Thoracic aorta (tissue), 2 donors: ENCODE results near the gene ARHGEF11. TPM values are rescaled to one million over a fixed set of nuclear protein-coding genes. Genes with fewer than 3 reads are reported as not detected.
A peak's percentile ranks its signal among the peaks of the same experiment; 100 is the strongest.

Experiments
- ATAC-seq: fragments of 150-250 bp; one replicate; pipeline ENCODE4 v1.8.0; 2017; ENCODE audit warnings: low read depth; ENCODE audit not compliant: insufficient number of reproducible peaks, low FRiP score
- DNase-seq: peaks from one replicate; pipeline ENCODE4 v3.0.0-alpha.2; 2020; ENCODE audit warnings: low spot score
- H3K27ac ChIP-seq, 2 donors: fragments of 200-600 bp; sonication (generic); 1 replicate in 1 of 2; 2 replicates in 1 of 2; pipeline ENCODE4 v1.5.1; 2016; ENCODE audit warnings: mild to moderate bottlenecking in 2 of 2, moderate library complexity in 2 of 2
- H3K27me3 ChIP-seq: fragments of 200-600 bp; sonication (generic); replicated peaks from 2 replicates; pipeline ENCODE4 v1.6.0; 2016; ENCODE audit warnings: mild to moderate bottlenecking; ENCODE audit not compliant: insufficient read depth
- H3K36me3 ChIP-seq: fragments of 200-600 bp; sonication (generic); one replicate; pipeline ENCODE4 v1.5.1; 2016
- H3K4me1 ChIP-seq, 2 donors: fragments of 200-600 bp; sonication (generic); 1 replicate in 1 of 2; 2 replicates in 1 of 2; pipeline versions ENCODE4 v1.5.1 to v1.6.0; 2016; ENCODE audit warnings: low read depth in 2 of 2, mild to moderate bottlenecking in 1 of 2; ENCODE audit not compliant: control insufficient read depth in 1 of 2
- H3K4me3 ChIP-seq: fragments of 200-600 bp; sonication (generic); 2 replicates; pipeline ENCODE4 v1.5.1; 2016; ENCODE audit warnings: mild to moderate bottlenecking
- H3K9me3 ChIP-seq: fragments of 200-600 bp; sonication (generic); 2 replicates; pipeline ENCODE4 v1.5.1; 2016
- total RNA-seq, 2 donors: library from RNA; depleted of rRNA; stranded (reverse); fragments of >200 nt; gene quantifications; one replicate each; pipeline versions ENCODE4 v1.1.0 to v1.2.3, GENCODE V29; 2016
- TF ChIP-seq, protein P1 (sequence below): fragments of 200-600 bp; sonication (generic); IDR thresholded peaks from one replicate; pipeline ENCODE4 v1.5.1; 2019; ENCODE audit warnings: antibody characterized with exemption

Gene ARHGEF11
- total RNA-seq, 2 donors from 2014 or later, result 40.3 to 40.6 TPM

DNA sequence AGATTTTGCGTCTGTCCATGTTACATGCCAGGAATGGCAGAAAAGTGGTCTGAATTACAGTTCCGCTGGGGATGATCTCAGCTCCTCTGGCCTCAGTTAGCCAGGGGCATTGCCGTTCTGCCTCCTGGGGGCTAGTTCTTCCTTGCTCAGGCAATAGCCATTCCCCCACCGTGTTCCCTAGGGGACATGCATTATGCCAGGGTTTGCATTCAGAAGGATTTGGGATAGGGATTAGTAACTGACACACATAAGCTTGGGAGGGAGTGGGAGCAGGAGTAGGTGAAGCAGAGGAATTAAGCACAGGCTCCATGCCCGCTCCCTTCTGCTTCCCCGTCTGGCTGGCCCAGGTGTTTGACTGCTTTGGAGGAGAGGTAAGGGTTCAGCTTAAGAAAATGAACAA, 112.4 kb downstream of the ARHGEF11 start:
- TF ChIP-seq, protein P1, sequence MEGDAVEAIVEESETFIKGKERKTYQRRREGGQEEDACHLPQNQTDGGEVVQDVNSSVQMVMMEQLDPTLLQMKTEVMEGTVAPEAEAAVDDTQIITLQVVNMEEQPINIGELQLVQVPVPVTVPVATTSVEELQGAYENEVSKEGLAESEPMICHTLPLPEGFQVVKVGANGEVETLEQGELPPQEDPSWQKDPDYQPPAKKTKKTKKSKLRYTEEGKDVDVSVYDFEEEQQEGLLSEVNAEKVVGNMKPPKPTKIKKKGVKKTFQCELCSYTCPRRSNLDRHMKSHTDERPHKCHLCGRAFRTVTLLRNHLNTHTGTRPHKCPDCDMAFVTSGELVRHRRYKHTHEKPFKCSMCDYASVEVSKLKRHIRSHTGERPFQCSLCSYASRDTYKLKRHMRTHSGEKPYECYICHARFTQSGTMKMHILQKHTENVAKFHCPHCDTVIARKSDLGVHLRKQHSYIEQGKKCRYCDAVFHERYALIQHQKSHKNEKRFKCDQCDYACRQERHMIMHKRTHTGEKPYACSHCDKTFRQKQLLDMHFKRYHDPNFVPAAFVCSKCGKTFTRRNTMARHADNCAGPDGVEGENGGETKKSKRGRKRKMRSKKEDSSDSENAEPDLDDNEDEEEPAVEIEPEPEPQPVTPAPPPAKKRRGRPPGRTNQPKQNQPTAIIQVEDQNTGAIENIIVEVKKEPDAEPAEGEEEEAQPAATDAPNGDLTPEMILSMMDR, result no peak
- DNase-seq (no peak), ATAC-seq (no peak)
- Histone ChIP-seq H3K9me3 (no peaks in the 10 kb centered on the region), H3K4me1 (peaks cover 5 to 12% of the 10 kb centered on the region in 2 donors), H3K36me3 (peaks cover under 1% of the 10 kb centered on the region), H3K27me3 (no peaks in the 10 kb centered on the region), H3K4me3 (no peak overlapping the region), H3K27ac (no peak overlapping the region)

DNA sequence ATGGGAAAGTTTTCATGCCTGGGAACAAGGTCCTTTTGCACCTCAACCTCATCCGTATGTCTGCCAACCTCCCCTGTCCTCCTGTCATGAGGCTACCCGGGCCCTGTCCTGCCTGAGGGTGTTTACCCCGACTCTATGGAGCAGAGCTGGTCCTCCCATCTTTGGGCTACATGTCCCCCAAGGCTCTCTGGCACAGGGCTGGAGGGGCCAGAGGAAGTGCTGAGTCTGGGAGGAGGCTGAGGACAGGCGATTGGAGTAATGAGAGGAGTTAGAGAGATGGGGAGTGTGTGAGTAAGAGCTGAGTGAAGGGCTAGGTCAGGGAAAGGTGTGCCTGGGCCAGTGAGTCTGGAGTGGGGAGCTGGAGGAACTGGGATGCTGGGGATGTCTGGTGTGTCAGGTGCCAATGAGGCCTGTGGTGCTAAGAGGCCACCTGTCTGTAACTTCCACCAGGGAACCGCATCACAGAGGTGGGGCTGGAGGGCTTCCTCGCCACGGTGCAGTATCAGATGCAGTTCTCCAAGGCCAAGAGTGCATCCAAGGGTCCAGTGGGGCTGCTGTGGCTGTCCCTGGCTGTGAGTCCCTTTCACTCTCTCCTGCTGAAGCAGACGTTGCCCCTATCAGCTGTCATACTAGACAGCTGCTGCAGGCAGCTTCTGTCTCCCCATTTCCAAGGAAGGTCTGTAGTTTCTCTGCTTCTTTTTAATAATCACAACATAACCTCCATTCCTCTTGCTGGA, 113.4 kb downstream of the ARHGEF11 start:
- no peaks in the 10 kb centered on the region for H3K27me3 ChIP-seq
- peaks cover 5 to 16% of the 10 kb centered on the region in 2 donors for H3K4me1 ChIP-seq
- DNase-seq (no peak), ATAC-seq (no peak)
- H3K27ac ChIP-seq, result no peak overlapping the region
- H3K36me3 ChIP-seq, result no peaks in the 10 kb centered on the region
- TF ChIP-seq, protein P1, result no peak
- no peaks in the 10 kb centered on the region for H3K9me3 ChIP-seq
- H3K4me3 ChIP-seq, result no peak overlapping the region

DNA sequence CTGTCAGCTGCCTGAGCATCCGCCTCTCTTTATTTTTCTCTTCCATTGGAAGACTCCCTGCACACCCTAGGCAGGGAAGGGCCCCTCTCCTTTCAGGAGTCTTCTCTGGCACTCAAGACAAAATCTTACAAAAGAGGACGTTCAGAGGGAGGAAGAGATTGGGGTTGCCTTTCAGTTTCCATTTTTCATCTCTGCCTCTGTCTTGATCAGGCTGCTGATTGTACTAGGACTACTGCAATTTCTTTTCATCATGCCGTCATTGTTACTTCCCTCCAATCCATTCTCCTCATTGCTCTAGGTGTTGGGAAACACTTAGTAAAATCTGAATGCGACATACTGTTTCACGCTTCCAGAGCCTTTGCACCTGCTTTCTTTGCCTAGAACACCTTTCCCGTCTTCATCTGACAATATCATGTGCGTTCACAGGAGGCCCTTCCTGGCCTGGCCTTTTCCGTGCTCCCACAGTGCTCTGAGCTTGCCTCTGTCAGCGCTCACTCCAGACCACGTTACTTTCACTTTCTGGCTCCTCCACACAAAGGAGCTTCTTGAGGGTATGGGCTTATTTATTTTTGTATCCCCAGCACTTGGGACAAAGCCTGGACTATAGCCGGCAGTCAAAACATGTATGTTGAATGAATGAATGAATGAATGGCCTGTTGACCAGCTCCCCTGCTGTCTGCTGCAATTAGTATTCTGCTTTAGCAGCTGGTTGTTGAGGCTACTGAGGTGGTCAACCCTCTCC, 114.2 kb downstream of the ARHGEF11 start:
- ATAC-seq (no peak), DNase-seq (no peak)
- TF ChIP-seq, protein P1, result no peak
- H3K9me3 ChIP-seq, result no peaks in the 10 kb centered on the region
- no peaks in the 10 kb centered on the region for H3K27me3 ChIP-seq
- peaks cover 5 to 16% of the 10 kb centered on the region in 2 donors for H3K4me1 ChIP-seq
- no peak overlapping the region for H3K27ac ChIP-seq
- H3K4me3 ChIP-seq, result peak overlapping the region; percentile 41
- H3K36me3 ChIP-seq, result no peaks in the 10 kb centered on the region

DNA sequence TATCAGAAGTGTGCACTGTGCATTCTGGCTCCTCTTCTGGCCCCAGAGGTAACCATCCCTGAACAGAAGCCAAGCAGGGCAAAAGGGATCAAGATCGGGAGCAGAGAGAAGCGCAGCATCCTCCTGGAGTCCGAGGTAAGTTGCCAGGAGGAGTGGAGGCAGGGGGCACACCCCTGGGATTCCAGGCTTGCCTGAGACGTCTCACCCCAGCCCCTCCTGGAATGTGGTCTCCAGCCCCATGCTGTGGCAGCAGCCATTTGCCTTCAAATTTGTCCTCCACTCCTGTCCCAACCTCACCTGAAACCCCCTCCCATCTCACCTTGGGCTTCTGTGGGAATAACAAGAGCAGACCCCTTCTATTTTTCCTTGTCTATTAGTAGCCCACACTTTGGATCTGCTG, 115.1 kb downstream of the ARHGEF11 start:
- no peaks in the 10 kb centered on the region for H3K27me3 ChIP-seq
- peaks cover 5 to 16% of the 10 kb centered on the region in 2 donors for H3K4me1 ChIP-seq
- H3K4me3 ChIP-seq, result no peak overlapping the region
- no peak for ATAC-seq
- no peak overlapping the region for H3K27ac ChIP-seq
- H3K9me3 ChIP-seq, result no peaks in the 10 kb centered on the region
- TF ChIP-seq, protein P1, result no peak
- no peaks in the 10 kb centered on the region for H3K36me3 ChIP-seq
- no peak for DNase-seq

DNA sequence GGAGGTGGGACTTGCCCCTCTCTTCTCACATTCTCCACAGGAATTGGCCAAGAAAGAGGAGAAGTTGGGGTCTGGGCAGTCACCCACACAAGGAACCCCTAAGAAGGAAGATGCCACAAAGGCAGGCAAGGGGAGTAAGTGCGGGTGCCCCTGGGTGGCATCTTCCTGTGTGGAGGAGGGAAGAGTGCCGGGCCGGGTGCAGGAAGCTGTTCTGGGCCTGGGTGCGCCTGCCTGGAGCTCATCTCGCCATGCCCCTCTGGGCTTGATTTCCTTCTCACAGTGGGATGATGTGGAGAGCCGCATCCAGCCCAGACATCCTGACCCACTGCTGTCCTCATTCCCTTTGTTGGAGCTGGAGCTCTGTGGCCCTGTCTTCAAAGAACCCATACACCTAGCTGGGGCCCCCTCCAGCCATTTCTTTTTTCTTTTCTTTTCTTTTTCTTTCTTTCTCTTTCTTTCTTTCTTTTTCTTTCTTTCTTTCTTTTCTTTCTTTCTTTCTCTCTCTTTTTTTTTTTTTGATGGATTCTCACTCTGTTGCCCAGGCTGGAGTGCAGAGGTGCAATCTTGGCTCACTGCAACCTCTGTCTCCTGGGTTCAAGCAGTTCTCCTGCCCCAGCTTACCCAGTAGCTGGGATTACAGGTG, 115.8 kb downstream of the ARHGEF11 start:
- ATAC-seq, result no peak
- Histone ChIP-seq H3K27ac (no peak overlapping the region), H3K36me3 (no peaks in the 10 kb centered on the region), H3K4me1 (peaks cover 5 to 16% of the 10 kb centered on the region in 2 donors), H3K9me3 (no peaks in the 10 kb centered on the region), H3K4me3 (no peak overlapping the region), H3K27me3 (no peaks in the 10 kb centered on the region)
- TF ChIP-seq, protein P1, result no peak
- DNase-seq, result no peak
